Measurements from ENCODE around the gene MGST2.

The MGST2 gene

GRCh38 chr4:139749338-139749737 is 83.7 kb downstream of the MGST2 start:
- no peak for DNase-seq (ENCODE audit: low spot score)
- TF ChIP-seq, protein P1, sequence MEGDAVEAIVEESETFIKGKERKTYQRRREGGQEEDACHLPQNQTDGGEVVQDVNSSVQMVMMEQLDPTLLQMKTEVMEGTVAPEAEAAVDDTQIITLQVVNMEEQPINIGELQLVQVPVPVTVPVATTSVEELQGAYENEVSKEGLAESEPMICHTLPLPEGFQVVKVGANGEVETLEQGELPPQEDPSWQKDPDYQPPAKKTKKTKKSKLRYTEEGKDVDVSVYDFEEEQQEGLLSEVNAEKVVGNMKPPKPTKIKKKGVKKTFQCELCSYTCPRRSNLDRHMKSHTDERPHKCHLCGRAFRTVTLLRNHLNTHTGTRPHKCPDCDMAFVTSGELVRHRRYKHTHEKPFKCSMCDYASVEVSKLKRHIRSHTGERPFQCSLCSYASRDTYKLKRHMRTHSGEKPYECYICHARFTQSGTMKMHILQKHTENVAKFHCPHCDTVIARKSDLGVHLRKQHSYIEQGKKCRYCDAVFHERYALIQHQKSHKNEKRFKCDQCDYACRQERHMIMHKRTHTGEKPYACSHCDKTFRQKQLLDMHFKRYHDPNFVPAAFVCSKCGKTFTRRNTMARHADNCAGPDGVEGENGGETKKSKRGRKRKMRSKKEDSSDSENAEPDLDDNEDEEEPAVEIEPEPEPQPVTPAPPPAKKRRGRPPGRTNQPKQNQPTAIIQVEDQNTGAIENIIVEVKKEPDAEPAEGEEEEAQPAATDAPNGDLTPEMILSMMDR (IDR thresholded peaks at IDR 0.05; ENCODE audit: extremely low read depth, insufficient read depth, missing control alignments): no peak
- in situ Hi-C loops (cut with MboI; ENCODE audit: low pct_unique_long_range_greater_than_20kb, low sequenced_read_pairs, unreplicated experiment): no loop called here

- in situ Hi-C loops (cut with MboI; ENCODE audit: low pct_unique_long_range_greater_than_20kb, low sequenced_read_pairs, unreplicated experiment): no loop called here
- no peak for DNase-seq (ENCODE audit: low spot score)
- TF ChIP-seq, protein P1 (IDR thresholded peaks at IDR 0.05; ENCODE audit: extremely low read depth, insufficient read depth, missing control alignments): no peak
Measured at GRCh38 chr4:139749835-139750498, 84.3 kb downstream of the MGST2 start.

- TF ChIP-seq, protein P1 (IDR thresholded peaks at IDR 0.05; ENCODE audit: extremely low read depth, insufficient read depth, missing control alignments): no peak
- in situ Hi-C loops (cut with MboI; ENCODE audit: low pct_unique_long_range_greater_than_20kb, low sequenced_read_pairs, unreplicated experiment): no loop called here
- DNase-seq (ENCODE audit: low spot score): no peak
Measured at GRCh38 chr4:139753686-139754085, 88.1 kb downstream of the MGST2 start.
